GM23248 (cell line): Measurements from ENCODE around the gene SHH.

Source experiments
- EZH2 ChIP-seq: fragments of 200-600 bp; sonication (generic); IDR thresholded peaks from 2 replicates; pipeline ENCODE4 v1.6.1; 2018; ENCODE audit warnings: antibody characterized with exemption, mild to moderate bottlenecking; ENCODE audit not compliant: insufficient read depth, poor library complexity, severe bottlenecking
- EZH2phosphoT487 ChIP-seq: fragments of 200-600 bp; sonication (generic); IDR thresholded peaks from 2 replicates; pipeline ENCODE4 v1.6.1; 2018; ENCODE audit warnings: antibody characterized with exemption, moderate library complexity, mild to moderate bottlenecking, low read depth; ENCODE audit not compliant: insufficient read depth

GRCh38 chr7:155814316-155815276 lies 2.3 kb upstream of the SHH start:
- TF ChIP-seq EZH2phosphoT487 (no peak), EZH2 (no peak)
